Esophagus muscularis mucosa (tissue), 3 donors: Measurements from ENCODE around the gene NBPF1.
"Not testable (repeated sequence)": the region's sequence is repeated elsewhere in the genome, so short reads cannot be mapped to it uniquely, and the experiment has no call there.

ENCODE experiments used
- POLR2A ChIP-seq: fragments of 450-650 bp; IDR thresholded peaks from one replicate; pipeline ENCODE4 v1.6.1; 2017; ENCODE audit warnings: antibody characterized with exemption, moderate library complexity, mild to moderate bottlenecking, low read depth
- POLR2AphosphoS5 ChIP-seq, 2 donors: sonication (generic); formaldehyde crosslinking; IDR thresholded peaks; one replicate each; pipeline ENCODE4 v1.6.1; 2017; ENCODE audit warnings: antibody characterized with exemption in 2 of 2
- TF ChIP-seq, protein P1 (sequence below), 3 experiments: fragments of 200-600 bp in 2 of 3; fragments of 450-650 bp in 1 of 3; sonication (generic) in 2 of 3; IDR thresholded peaks; one replicate each; pipeline ENCODE4 v1.5.1; 2017 to 2019; ENCODE audit warnings: antibody characterized with exemption in 3 of 3, mild to moderate bottlenecking in 2 of 3, moderate library complexity in 1 of 3

DNA sequence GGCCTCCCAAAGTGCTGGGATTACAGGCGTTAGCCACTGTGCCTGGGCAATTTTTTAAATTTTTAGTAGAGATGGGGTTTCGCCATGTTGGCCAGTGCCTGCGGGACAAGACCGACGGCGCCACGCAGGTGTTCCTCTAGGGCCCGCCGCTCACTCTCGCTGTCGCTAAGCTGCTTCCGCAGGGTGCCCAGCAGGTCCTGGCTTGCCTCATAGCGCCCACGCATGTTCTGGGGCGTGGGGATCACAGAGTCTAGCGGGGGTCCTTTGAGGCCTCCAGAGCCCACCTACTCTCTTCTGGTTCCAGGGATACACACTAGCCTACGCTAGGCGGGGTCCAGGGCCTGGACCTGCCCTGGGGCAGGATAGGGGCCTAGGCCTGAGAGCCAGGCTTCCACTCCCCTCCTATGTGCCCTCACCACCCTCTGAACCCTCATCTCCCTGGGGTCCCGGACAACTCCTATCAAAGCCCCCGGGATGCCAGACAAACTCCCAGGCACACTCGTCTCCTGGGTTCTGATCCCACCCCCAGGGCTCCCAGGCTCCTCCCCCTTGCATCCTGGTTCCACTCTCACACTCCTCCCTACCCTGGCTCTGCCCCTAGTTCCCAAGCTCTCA is 16.7 kb upstream of the NBPF1 start:
- TF ChIP-seq POLR2A; POLR2AphosphoS5 (IDR thresholded peaks at IDR 0.05): not testable (repeated sequence)
- TF ChIP-seq, protein P1, sequence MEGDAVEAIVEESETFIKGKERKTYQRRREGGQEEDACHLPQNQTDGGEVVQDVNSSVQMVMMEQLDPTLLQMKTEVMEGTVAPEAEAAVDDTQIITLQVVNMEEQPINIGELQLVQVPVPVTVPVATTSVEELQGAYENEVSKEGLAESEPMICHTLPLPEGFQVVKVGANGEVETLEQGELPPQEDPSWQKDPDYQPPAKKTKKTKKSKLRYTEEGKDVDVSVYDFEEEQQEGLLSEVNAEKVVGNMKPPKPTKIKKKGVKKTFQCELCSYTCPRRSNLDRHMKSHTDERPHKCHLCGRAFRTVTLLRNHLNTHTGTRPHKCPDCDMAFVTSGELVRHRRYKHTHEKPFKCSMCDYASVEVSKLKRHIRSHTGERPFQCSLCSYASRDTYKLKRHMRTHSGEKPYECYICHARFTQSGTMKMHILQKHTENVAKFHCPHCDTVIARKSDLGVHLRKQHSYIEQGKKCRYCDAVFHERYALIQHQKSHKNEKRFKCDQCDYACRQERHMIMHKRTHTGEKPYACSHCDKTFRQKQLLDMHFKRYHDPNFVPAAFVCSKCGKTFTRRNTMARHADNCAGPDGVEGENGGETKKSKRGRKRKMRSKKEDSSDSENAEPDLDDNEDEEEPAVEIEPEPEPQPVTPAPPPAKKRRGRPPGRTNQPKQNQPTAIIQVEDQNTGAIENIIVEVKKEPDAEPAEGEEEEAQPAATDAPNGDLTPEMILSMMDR (IDR thresholded peaks at IDR 0.05), result not testable (repeated sequence)
